Stimulated activated CD4-positive, alpha-beta T cell treated with anti-CD3 and anti-CD28 coated beads, Interleukin-1b, Interleukin-23, amount 100 ng/mL, for 4 hours (primary cell): ENCODE measurements around the gene LAMB3.
A peak's percentile ranks its signal among the peaks of the same experiment; 100 is the strongest.

Source experiments
- DNase-seq, 2 donors: peaks; one replicate each; pipeline ENCODE4 v3.0.0-alpha.2; 2020; ENCODE audit warnings: low read depth in 2 of 2

Gene LAMB3

GRCh38 chr1:209661071-209661470, 8.8 kb upstream of the LAMB3 start:
- no peak for DNase-seq

GRCh38 chr1:209659909-209660308, 7.7 kb upstream of the LAMB3 start:
- DNase-seq: no peak

- no peak for DNase-seq
Observed at GRCh38 chr1:209657918-209658317, 5.7 kb upstream of the LAMB3 start.

GRCh38 chr1:209657140-209657879, 5.1 kb upstream of the LAMB3 start:
- no peak for DNase-seq

- no peak for DNase-seq
Observed at GRCh38 chr1:209655411-209656231, 3.4 kb upstream of the LAMB3 start.

- no peak for DNase-seq
Observed at GRCh38 chr1:209653915-209654351, 1.7 kb upstream of the LAMB3 start.

- DNase-seq: peak in 1 of 2 donors; percentile 32
Observed at GRCh38 chr1:209652873-209653401, 712 bp upstream of the LAMB3 start.

- DNase-seq: peak; percentile 34 to 39
Observed at GRCh38 chr1:209651138-209651587, 1.1 kb downstream of the LAMB3 start.

- no peak for DNase-seq
Observed at GRCh38 chr1:209650454-209650853, 1.8 kb downstream of the LAMB3 start.

- DNase-seq: no peak
Observed at GRCh38 chr1:209648931-209649776, 3.1 kb downstream of the LAMB3 start.

GRCh38 chr1:209648346-209648745, 3.9 kb downstream of the LAMB3 start:
- DNase-seq: no peak

- DNase-seq: no peak
Observed at GRCh38 chr1:209647156-209647555, 5.1 kb downstream of the LAMB3 start.

- no peak for DNase-seq
Observed at GRCh38 chr1:209646558-209646957, 5.7 kb downstream of the LAMB3 start.

- no peak for DNase-seq
Observed at GRCh38 chr1:209645574-209646452, 6.4 kb downstream of the LAMB3 start.

GRCh38 chr1:209643285-209644020, 8.8 kb downstream of the LAMB3 start:
- no peak for DNase-seq

- no peak for DNase-seq
Observed at GRCh38 chr1:209642816-209643215, 9.4 kb downstream of the LAMB3 start.

GRCh38 chr1:209641832-209642172, 10.4 kb downstream of the LAMB3 start:
- no peak for DNase-seq

- DNase-seq: no peak
Observed at GRCh38 chr1:209635850-209636249, 16.4 kb downstream of the LAMB3 start.

- DNase-seq: no peak
Observed at GRCh38 chr1:209634005-209634737, 18.1 kb downstream of the LAMB3 start.
